Measurements from ENCODE around the gene WDR91. TPM values are rescaled to one million over a fixed set of nuclear protein-coding genes. Genes with fewer than 3 reads are reported as not detected.
"Not testable (repeated sequence)": the region's sequence is repeated elsewhere in the genome, so short reads cannot be mapped to it uniquely, and the experiment has no call there.

WDR91 gene
- total RNA-seq, 1 experiment from 2014 or later, result 1.5 TPM

- Histone ChIP-seq H3K9me3 (no peaks in the 10 kb centered on the region), H3K4me3 (no peak overlapping the region), H3K27me3 (no peaks in the 10 kb centered on the region), H3K36me3 (no peaks in the 10 kb centered on the region)
- no peak for DNase-seq
Measured at GRCh38 chr7:135175931-135176330, 35.4 kb downstream of the WDR91 start.

GRCh38 chr7:135174941-135175340, 36.4 kb downstream of the WDR91 start:
- DNase-seq, result no peak
- Histone ChIP-seq H3K4me3 (no peak overlapping the region), H3K27me3 (no peaks in the 10 kb centered on the region), H3K36me3 (peaks cover 3% of the 10 kb centered on the region; the same call in 1 of the 2 replicates), H3K9me3 (no peaks in the 10 kb centered on the region)

- DNase-seq, H3K27me3 ChIP-seq, H3K9me3 ChIP-seq, H3K4me3 ChIP-seq, H3K36me3 ChIP-seq: not testable (repeated sequence)
Measured at GRCh38 chr7:135173916-135174315, 37.4 kb downstream of the WDR91 start.

GRCh38 chr7:135171581-135172291, 39.6 kb downstream of the WDR91 start:
- not testable (repeated sequence) for H3K27me3 ChIP-seq, DNase-seq, H3K9me3 ChIP-seq, H3K4me3 ChIP-seq
- peaks cover 23% of the 10 kb centered on the region for H3K36me3 ChIP-seq

- not testable (repeated sequence) for H3K27me3 ChIP-seq, H3K9me3 ChIP-seq, DNase-seq
- H3K36me3 ChIP-seq, result peaks cover 24% of the 10 kb centered on the region
- peak overlapping the region; percentile 83 for H3K4me3 ChIP-seq
Measured at GRCh38 chr7:135170998-135171481, 40.3 kb downstream of the WDR91 start.

- Histone ChIP-seq H3K9me3 (no peaks in the 10 kb centered on the region), H3K36me3 (peaks cover 24% of the 10 kb centered on the region), H3K4me3 (peak within 1 kb of the TSS; percentile 83), H3K27me3 (no peaks in the 10 kb centered on the region)
- peak; percentile 93 for DNase-seq
Measured at GRCh38 chr7:135170274-135170997, 40.9 kb downstream of the WDR91 start, which contains the start of gene CYREN. TSS of gene CYREN (minus strand) at chr7:135170707. CDS start at chr7:135168922, 1,785 bp downstream.

GRCh38 chr7:135169964-135170273, 41.4 kb downstream of the WDR91 start:
- DNase-seq, result no peak
- H3K27me3 ChIP-seq, result no peaks in the 10 kb centered on the region
- no peaks in the 10 kb centered on the region for H3K9me3 ChIP-seq
- peak overlapping the region; percentile 83 for H3K4me3 ChIP-seq
- peaks cover 24% of the 10 kb centered on the region for H3K36me3 ChIP-seq

- no peaks in the 10 kb centered on the region for H3K27me3 ChIP-seq
- H3K9me3 ChIP-seq, result no peaks in the 10 kb centered on the region
- peak; percentile 24 for DNase-seq
- H3K36me3 ChIP-seq, result peaks cover 24% of the 10 kb centered on the region
- H3K4me3 ChIP-seq, result peak overlapping the region; percentile 83
Measured at GRCh38 chr7:135169141-135169963, 42.0 kb downstream of the WDR91 start.

DNA sequence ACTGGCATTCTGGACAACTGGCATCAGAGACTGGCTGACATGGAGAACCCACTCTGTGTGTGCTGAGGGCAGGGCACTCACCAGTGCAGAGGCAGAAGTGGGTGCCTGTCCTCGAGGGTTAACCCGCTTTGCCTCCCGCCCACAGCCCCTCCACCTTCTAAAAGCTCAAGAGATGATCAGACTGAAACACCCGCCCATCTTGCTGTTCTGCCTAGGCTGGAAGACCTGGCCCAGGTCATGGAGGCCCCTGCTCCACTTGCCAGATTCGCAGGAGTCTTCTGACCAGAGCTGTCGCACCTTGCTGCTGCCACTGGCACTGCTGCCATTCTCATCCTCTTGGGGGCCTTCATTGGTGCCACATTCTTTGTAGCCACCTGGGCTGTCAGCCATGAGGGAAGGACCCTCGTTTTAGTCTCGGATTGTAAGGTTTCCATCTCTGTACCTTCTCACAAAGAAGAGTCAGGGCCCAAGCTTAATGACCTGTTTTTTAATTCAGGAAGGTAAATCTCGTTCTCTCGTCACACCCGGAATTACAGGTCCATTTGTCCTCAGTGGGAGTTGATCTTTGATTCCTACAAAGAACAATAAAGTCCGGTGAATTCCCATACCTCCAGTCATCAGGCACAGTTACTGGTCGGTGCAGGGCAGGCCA, 42.7 kb downstream of the WDR91 start:
- no peak for DNase-seq
- Histone ChIP-seq H3K36me3 (peaks cover 24% of the 10 kb centered on the region), H3K27me3 (no peaks in the 10 kb centered on the region), H3K4me3 (no peak overlapping the region), H3K9me3 (no peaks in the 10 kb centered on the region)

DNA sequence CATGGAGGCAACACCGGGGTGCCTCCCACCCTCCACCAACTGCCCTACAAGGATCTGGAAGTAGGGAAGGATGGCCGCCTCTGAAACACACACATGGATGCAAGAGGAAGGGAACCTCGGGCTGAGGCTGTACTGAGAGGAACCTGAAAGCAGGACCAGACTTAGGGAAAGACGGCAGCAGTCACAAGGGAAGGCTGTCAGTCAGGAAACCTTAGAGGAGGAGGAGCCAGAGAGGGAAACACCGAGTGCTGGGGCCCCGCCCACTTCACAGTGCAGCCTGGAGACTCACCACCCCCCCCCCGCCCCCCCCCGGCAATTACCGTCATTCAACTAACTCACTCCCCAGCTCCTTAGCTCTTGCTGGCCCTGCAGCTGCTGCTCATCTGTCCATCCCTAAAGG, 43.3 kb downstream of the WDR91 start:
- Histone ChIP-seq H3K4me3 (no peak overlapping the region), H3K36me3 (peaks cover 24% of the 10 kb centered on the region), H3K9me3 (no peaks in the 10 kb centered on the region), H3K27me3 (no peaks in the 10 kb centered on the region)
- DNase-seq, result no peak

DNA sequence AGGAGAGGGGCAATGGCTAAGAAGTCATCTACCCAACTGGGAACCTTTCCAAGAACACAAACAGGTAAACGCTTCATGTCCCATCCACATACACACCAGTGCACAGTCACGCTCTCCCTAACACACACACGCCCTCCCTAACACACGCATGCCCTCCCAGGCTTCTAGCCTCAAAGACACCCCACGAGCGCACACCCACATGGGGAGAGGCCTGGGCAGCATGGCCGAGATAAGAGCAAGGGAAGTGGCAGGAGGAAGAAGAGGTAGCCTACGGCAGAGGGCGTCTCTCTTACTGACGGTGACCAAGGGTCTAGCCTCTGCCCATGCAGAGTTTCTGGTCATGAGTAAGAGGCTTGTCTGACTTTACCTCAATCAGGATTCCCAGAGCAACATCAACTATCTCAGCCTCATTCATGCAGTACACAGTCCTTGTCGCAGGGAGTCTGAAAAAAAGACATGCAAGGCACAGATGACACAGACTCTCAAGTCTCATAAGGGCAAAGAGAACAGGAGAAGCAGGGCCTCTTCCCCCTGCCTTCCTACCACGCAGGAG, 43.9 kb downstream of the WDR91 start:
- Histone ChIP-seq H3K36me3 (peaks cover 24% of the 10 kb centered on the region), H3K27me3 (no peaks in the 10 kb centered on the region), H3K4me3 (no peak overlapping the region), H3K9me3 (no peaks in the 10 kb centered on the region)
- DNase-seq, result no peak

DNA sequence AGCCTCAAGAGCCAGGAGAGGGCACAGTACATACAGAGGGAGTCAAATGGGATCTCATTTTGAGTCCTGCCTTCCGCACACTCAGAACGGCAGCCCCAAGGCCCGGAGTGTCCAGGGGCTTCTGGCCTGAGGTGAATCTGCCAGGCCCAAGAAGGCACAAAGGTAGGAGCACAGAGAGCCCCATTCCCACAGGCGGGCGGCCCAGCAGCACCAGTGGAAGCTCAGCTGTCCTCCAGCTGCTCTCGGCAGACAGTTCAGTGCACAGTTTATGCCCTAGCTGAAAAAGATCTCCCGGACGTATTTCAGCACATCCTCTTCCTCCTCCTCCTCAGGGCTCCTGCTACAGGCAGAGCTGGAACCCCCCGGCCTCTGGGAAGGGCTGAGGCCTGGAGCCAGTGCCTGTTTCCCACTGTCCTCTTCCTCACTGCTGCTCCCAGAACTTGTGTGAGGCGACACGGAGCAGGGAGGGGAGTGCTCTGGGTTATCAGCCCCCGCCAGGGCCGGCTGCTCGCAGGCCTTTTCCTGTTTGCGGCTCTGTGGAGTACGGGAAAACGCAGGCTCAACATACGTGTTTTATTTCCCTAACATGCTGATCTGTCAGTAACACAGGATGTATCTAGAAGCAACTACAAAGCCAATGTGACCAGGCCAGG, 44.9 kb downstream of the WDR91 start:
- no peak overlapping the region for H3K4me3 ChIP-seq
- H3K27me3 ChIP-seq, result no peaks in the 10 kb centered on the region
- no peaks in the 10 kb centered on the region for H3K9me3 ChIP-seq
- peaks cover 24% of the 10 kb centered on the region for H3K36me3 ChIP-seq
- DNase-seq, result no peak

DNA sequence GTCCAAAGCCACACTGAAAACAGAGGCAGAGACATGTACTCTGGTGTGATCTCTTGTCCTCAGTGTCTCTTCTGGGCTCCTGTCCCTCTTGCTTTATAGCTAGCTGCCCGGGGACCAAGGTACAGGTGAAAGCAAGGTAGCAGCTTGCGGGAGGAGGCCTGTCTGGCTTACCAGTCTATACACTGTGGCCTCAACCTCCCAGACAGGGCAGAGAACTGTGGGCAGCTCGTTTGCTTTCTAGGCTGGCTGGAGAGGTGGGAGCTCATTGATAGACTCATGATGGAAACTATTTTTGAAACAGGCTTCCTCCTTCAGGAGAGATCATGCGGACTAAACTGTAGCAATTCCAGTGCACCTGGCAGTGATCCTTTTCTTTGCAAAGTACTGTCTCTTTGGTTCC, 45.5 kb downstream of the WDR91 start:
- H3K27me3 ChIP-seq, result no peaks in the 10 kb centered on the region
- no peak overlapping the region for H3K4me3 ChIP-seq
- H3K36me3 ChIP-seq, result peaks cover 24% of the 10 kb centered on the region
- no peaks in the 10 kb centered on the region for H3K9me3 ChIP-seq
- DNase-seq, result no peak

GRCh38 chr7:135164357-135165061, 46.8 kb downstream of the WDR91 start:
- Histone ChIP-seq H3K9me3 (no peaks in the 10 kb centered on the region), H3K27me3 (no peaks in the 10 kb centered on the region), H3K36me3 (peaks cover 21% of the 10 kb centered on the region), H3K4me3 (no peak overlapping the region)
- DNase-seq, result no peak

GRCh38 chr7:135162382-135163001, 48.8 kb downstream of the WDR91 start:
- no peaks in the 10 kb centered on the region for H3K9me3 ChIP-seq
- no peak overlapping the region for H3K4me3 ChIP-seq
- H3K27me3 ChIP-seq, result no peaks in the 10 kb centered on the region
- no peak for DNase-seq
- peaks cover 9% of the 10 kb centered on the region for H3K36me3 ChIP-seq

Measured in MG63 (cell line).